A549 treated with DMSO at 1 μM for 4 hours (cell line): Measurements from ENCODE around the gene TAGLN. TPM values are rescaled to one million over a fixed set of nuclear protein-coding genes. Genes with fewer than 3 reads are reported as not detected.

Experiments
- total RNA-seq: library from RNA; stranded (reverse); fragments of 200-300 nt; extraction: Qiagen RNA extraction; gene quantifications from 5 replicates; pipeline ENCODE4 v1.2.3, GENCODE V29; 2022; ENCODE audit warnings: low read depth

The TAGLN gene
- total RNA-seq: 58.4 to 157 TPM (median 104 TPM) in 5 replicates

DNA sequence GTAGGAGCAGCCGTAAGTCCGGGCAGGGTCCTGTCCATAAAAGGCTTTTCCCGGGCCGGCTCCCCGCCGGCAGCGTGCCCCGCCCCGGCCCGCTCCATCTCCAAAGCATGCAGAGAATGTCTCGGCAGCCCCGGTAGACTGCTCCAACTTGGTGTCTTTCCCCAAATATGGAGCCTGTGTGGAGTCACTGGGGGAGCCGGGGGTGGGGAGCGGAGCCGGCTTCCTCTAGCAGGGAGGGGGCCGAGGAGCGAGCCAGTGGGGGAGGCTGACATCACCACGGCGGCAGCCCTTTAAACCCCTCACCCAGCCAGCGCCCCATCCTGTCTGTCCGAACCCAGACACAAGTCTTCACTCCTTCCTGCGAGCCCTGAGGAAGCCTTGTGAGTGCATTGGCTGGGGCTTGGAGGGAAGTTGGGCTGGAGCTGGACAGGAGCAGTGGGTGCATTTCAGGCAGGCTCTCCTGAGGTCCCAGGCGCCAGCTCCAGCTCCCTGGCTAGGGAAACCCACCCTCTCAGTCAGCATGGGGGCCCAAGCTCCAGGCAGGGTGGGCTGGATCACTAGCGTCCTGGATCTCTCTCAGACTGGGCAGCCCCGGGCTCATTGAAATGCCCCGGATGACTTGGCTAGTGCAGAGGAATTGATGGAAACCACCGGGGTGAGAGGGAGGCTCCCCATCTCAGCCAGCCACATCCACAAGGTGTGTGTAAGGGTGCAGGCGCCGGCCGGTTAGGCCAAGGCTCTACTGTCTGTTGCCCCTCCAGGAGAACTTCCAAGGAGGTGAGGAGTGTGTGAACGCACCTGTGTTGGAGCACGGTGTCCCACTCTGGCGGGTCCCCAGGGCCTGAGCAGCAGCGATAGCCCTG, at the start of gene TAGLN:
Gene TAGLN, plus strand, starts transcription at position 318 of the 863 bp plus-strand sequence. CDS start 3,644 bp downstream, outside the sequence.

GRCh38 chr11:117178210-117179034, 20.7 kb upstream of the TAGLN start, which contains the start of gene SIDT2:
Gene SIDT2 (plus strand): TSS chr11:117178743. CDS start chr11:117179264, 521 bp downstream.

GRCh38 chr11:117231842-117232091, 32.6 kb downstream of the TAGLN start, which contains the start of gene PCSK7:
Gene PCSK7 (minus strand): TSS chr11:117232073. CDS start chr11:117229844, 2,229 bp downstream.

GRCh38 chr11:117232092-117232878, 33.1 kb downstream of the TAGLN start, which contains the start of gene RNF214:
Gene RNF214 (plus strand): TSS chr11:117232671. CDS start chr11:117234273, 1,602 bp downstream.

Other genes starting within 250 kb of the TAGLN start
- gene SIK3, start 100.9 kb upstream of the TAGLN start, total RNA-seq: 7.8 to 11.0 TPM (median 10.1 TPM) in 5 replicates
- gene PAFAH1B2, start 55.1 kb upstream of the TAGLN start, total RNA-seq: 33.9 to 45.2 TPM (median 41.4 TPM) in 5 replicates
- gene SIDT2, start 20.6 kb upstream of the TAGLN start, total RNA-seq: 4.1 to 6.5 TPM (median 5.9 TPM) in 5 replicates
- gene PCSK7, start 32.7 kb downstream of the TAGLN start, total RNA-seq: 13.4 to 20.8 TPM (median 16.9 TPM) in 5 replicates
- 8.9 to 12.6 TPM (median 10.4 TPM) in 5 replicates for gene RNF214, start 33.3 kb downstream of the TAGLN start, total RNA-seq
- gene BACE1-AS, start 92.0 kb downstream of the TAGLN start, total RNA-seq: 1.4 to 2.4 TPM (median 2.4 TPM) in 5 replicates
- 8.0 to 10.6 TPM (median 8.9 TPM) in 5 replicates for gene BACE1, start 116.9 kb downstream of the TAGLN start, total RNA-seq
- gene CEP164, start 128.5 kb downstream of the TAGLN start, total RNA-seq: 15.1 to 18.6 TPM (median 17.8 TPM) in 5 replicates